VCaP (cell line): ENCODE measurements around the gene CNPY1.
A peak's percentile ranks its signal among the peaks of the same experiment; 100 is the strongest.

Source experiments
- H3K27ac ChIP-seq: fragments of 450-650 bp; 2 replicates; pipeline ENCODE4 v1.5.1; 2017
- TF ChIP-seq, protein P1 (sequence below): fragments of 450-650 bp; conservative IDR thresholded peaks from 2 replicates; pipeline ENCODE4 v1.5.1; 2017; ENCODE audit warnings: mild to moderate bottlenecking, moderate library complexity

The CNPY1 gene

GRCh38 chr7:155459700-155460461 lies 86.5 kb downstream of the CNPY1 start:
- no peak overlapping the region for H3K27ac ChIP-seq
- TF ChIP-seq, protein P1, sequence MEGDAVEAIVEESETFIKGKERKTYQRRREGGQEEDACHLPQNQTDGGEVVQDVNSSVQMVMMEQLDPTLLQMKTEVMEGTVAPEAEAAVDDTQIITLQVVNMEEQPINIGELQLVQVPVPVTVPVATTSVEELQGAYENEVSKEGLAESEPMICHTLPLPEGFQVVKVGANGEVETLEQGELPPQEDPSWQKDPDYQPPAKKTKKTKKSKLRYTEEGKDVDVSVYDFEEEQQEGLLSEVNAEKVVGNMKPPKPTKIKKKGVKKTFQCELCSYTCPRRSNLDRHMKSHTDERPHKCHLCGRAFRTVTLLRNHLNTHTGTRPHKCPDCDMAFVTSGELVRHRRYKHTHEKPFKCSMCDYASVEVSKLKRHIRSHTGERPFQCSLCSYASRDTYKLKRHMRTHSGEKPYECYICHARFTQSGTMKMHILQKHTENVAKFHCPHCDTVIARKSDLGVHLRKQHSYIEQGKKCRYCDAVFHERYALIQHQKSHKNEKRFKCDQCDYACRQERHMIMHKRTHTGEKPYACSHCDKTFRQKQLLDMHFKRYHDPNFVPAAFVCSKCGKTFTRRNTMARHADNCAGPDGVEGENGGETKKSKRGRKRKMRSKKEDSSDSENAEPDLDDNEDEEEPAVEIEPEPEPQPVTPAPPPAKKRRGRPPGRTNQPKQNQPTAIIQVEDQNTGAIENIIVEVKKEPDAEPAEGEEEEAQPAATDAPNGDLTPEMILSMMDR, result no peak

- TF ChIP-seq, protein P1, result no peak
- H3K27ac ChIP-seq, result peak overlapping the region; percentile 86; the same call in 1 of the 2 replicates
Measured at GRCh38 chr7:155458878-155459699, 87.3 kb downstream of the CNPY1 start.

- TF ChIP-seq, protein P1, result no peak
- peak within 1 kb of the TSS; percentile 86 for H3K27ac ChIP-seq
Measured at GRCh38 chr7:155458111-155458877, 88.1 kb downstream of the CNPY1 start, which contains the start of gene EN2. Gene EN2 (plus strand): TSS chr7:155458129. CDS start chr7:155458378, 249 bp downstream.

DNA sequence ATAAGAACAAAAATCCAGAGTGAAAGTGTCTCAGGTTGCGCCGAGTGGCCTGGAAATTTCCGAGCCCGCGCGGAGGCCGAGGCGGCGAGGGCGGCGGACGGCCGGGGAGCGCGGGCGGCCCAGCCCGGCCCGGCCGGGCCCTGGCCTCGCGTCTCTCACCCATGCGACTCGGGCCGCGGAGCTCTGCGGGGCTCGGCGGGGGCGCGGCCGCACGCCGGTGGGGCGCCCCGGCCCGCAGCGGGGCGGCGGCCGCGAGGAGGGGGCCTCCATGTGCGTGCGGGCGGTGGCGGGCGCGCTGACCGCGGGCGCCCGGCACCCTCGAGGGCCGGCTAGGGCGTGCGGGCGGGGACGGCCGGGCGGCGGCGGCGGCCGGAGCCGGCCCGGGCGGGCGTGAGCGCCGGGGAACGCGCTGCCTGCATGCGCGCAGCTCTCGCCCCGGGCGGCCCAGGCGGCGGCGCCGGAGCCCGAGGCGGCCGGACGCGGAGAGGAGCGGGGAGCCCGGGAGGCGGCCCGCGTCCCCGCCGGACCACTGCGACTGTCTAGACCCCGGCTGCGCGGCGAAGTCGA lies 88.7 kb downstream of the CNPY1 start:
- H3K27ac ChIP-seq, result peak overlapping the region; percentile 86
- TF ChIP-seq, protein P1, result no peak

DNA sequence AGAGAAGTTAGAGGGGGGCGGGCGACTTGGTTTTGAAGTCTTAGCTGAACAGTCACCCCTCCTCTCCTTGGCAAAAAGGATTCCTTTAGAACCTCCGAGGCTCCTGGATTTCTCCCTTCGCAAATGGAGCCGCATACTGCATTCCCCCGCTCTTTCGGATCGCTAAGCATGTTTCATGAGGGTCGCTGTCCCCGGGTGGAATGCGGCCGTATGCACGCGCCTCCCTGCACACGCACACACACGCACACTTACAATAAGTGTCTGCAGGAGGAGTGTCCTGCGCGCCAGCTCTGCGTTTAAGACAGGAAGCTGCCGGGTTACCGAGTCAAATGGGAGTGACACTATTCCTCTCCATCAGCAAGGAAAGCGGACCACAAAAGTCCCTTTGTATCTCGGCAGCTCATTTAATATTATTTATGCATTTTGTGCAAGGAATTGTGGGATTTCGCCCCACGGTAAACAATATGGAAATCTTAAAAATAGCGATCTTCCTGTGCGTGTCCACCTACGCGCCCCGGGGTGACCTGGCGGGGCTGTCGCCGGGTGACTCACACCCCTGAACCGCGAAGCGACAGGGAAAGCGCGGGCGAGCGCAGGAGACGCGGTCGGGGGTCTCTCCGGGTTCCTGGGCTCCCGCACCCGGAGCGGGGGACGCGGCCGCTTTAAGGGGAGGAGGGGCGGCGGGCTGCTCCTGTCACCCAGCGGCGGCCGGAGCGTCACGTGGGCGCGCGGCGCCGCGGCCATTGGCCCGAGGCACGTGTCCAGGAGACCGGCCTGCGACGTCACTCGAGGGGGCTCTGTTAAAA lies 89.4 kb downstream of the CNPY1 start:
- H3K27ac ChIP-seq, result peak overlapping the region; percentile 86
- TF ChIP-seq, protein P1, result no peak

DNA sequence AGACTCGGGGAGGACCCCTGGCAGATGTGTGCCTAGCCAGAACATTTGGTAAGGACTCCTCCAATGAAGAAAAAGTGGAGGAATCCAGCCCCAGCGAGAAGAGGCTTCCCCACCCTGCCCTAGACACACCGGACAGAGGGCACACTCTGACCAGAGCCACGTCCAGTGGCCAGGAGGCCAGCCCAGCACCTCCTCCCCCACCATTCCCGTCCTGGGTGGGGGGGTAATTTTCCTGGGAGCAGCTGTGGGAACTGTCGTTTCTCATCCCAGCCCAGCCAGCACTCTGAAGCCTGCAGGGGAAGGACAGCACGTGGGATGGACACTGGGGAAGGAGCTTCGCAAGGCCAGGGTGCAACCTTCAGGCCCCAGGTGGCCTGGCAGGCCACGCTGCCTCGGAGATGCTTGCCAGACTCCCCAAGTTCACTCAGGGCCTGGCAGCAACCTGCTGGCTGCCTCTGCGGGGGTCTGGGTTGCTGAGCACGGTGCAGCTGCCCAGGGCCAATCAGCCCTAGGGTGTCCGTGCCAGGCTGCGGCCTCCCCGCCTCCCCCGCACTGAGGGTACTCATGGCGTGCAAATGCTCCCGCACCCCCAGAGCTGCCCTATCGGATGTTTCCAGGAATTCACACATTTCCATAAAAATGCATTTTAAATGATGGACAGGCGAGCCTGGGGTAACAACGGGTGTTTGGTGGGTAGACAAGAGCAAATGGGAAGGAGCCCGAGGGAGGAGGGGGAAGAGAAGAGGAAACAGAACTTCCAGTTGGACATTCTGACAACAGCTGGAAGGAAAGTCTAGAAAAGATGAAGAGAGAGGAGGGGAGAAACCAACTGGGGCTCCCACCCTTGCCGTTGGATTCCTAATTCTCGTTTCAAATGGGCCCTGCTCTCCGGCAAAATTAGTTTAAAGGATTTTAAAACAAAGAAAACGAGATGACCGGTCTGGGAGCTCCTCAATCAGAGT lies 90.3 kb downstream of the CNPY1 start:
- H3K27ac ChIP-seq, result peak overlapping the region; percentile 86; the same call in 1 of the 2 replicates
- TF ChIP-seq, protein P1, result no peak
